HG03342 (cell line): ENCODE data around the gene TMEM237.

ENCODE experiments used
- ATAC-seq: cut with Tn5 transposase; IDR thresholded peaks from one replicate; pipeline ENCODE4 v1.9.1; 2021; ENCODE audit warnings: mild to moderate bottlenecking, moderate library complexity; ENCODE audit not compliant: unreplicated experiment

The TMEM237 gene

DNA sequence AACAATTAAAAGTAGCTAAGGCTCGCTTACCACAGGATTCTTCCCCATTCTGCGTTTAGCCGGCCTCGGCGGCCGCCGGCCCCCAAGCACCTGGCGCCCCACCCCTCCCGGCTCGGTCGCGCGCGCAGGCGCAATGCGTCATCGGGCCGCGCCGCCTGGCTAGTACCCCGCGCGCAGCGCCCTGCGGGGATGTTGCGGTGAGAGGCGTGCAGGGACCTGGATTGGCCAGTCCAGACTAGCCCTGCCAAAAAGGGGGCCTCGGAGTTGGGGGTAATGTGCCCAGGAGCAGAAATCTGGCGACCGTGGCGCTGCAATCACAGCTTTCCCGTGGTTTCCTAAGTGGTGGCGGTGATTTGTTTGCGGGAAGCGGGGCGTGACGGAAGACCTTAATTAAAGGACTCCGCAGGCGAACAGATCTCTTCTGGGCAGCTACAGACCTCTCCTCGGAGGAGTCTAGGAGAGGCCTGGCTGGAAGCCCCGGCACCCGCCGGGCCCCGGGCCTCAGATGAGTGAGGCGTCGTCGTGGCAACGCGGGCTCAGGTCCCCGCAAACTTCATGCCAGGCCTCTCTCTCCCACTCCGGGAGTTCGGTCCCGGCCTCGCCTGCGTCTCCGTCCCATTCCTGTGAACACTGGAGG, 606 bp downstream of the TMEM237 start:
- peak; percentile 84 for ATAC-seq

DNA sequence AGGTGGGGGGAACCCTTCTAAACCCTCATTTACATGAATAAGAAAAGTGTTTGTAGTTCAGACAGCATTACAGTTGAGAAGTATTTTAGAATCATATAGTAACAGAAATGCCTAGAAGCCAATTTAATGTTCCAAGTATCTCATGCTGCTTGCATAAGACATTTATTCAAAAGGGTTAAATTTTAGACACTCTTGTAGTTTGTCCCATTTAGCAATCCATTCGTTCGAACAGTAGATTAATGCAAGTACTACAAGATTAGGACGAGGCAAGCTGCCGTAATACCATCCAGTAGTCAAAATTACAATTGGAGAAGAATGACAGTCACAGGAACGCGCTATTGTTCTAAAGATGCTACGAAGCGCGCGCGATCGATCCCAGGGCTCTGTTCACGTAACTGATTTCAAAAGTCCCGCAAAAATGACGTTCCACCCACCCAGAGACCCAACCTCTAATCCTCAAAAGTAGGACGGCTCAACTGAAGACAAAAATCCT, 1.2 kb downstream of the TMEM237 start:
- ATAC-seq = peak; percentile 40

DNA sequence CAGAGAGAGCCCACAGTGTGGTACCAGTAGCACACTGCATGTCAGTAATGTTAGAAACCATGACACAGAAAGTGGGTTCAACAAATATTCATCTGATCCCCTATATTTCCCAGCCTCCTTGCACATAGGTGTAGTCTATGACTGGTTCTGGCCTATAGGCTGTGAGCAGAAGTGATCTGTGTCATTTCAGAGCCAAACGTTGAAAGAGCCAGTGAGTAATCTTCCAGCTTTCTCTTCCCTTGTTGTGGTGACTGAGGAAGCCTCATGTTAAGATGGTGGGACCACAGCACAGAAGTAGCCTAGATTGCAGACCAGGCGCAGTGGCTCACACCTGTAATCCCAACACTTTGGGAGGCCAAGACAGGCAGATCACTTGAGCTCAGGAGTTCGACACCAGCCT, 4.1 kb downstream of the TMEM237 start:
- no peak for ATAC-seq

DNA sequence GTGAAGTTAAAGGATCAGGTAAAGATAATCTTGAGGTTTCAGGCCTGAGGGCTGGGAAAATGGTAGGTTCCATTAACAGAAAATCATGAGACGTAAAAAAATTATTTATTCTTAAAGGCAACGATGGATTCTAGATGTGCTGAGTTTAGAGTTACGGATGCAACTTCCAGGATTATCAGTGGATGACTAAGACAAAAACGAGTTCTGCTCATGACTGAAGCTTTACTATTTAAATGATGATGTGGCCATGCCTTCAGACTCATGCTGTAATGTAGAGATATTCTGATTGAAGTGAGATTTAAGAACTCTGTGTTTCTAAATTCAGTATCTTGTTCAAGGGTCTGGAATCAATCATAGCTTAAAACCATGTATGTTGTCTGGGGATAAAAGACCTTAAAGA, 5.0 kb downstream of the TMEM237 start:
- no peak for ATAC-seq

DNA sequence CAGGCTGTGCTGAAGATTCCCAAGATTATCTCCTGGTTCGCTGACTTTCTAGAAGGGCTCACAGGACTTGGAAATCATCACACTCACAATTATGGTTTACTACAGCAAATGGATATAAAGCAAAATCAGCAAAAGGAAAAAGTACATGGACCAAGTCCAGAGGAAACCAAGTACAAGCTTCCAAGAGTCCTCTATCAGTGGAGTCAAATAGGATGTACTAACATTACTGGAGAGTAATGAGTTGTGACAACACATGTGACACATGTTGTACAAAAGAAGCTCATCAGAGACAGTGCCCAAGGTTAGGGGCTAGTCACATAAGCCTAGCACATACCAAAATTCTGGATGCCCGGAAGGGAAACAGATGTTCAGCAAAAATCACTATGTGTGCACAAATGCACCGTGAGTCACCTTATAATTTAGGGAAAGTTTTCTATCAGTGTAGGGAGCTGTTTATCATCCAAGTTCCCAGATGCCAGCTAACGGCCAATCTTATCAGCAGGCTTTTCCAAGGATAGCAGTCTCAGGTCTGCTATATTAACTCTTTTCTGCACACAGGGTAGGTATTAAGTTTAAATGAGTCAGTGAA, 9.5 kb downstream of the TMEM237 start:
- no peak for ATAC-seq

DNA sequence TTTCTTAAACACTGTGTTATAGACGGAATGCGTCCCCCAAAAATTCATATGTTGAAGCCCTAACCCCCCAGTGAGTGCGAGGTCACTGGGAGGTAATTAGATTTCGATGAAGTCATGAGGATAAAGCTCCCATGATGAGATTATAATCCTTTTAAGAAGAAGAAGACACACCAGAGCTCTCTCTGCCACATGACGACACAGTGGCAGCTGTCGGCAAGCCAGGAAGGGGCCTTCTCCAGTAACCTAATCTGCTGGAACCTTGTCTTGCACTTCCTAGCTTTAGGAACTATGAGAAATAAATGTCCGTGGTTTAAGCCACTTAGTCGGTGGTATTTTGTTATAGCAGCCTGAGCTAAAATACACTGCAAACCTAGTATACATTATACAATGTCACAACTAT, 12.3 kb downstream of the TMEM237 start:
- no peak for ATAC-seq

DNA sequence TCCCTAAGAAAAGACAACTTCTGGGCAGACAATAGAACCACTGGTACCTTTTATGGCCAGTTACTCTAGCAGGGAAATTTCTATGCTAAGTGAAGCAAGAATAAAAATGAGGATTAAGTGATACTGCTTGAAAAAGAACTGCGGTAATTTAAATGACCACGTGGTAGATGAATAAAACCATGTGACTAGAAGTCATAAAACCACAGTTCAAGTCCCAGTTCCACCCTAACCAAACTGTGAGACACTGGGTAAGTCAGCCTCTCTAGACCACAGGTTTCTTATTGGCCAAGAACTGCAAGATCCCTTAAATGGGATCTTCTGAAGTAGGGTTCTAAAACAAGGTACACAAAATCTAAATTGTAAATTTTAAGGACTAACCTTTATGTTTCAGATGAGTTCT, 12.7 kb downstream of the TMEM237 start:
- ATAC-seq = no peak

DNA sequence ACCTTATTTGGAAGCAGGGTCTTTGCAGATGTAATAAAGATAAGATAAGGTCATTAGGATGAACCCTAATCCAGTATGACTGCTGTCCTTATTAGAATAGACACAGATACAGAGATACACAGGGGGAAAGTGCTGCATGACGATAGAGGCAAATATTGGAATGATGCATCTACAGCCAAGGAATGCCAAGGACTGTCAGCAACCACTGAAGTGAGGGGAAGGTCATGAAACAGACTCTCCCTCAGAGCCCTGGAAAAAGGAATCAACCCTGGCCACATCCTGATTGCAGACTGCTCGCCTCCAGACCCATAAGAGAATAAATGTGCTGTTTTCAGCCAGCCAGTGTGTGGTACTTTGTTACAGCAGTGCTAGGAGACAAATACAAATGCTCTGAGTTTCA, 14.8 kb downstream of the TMEM237 start:
- no peak for ATAC-seq

DNA sequence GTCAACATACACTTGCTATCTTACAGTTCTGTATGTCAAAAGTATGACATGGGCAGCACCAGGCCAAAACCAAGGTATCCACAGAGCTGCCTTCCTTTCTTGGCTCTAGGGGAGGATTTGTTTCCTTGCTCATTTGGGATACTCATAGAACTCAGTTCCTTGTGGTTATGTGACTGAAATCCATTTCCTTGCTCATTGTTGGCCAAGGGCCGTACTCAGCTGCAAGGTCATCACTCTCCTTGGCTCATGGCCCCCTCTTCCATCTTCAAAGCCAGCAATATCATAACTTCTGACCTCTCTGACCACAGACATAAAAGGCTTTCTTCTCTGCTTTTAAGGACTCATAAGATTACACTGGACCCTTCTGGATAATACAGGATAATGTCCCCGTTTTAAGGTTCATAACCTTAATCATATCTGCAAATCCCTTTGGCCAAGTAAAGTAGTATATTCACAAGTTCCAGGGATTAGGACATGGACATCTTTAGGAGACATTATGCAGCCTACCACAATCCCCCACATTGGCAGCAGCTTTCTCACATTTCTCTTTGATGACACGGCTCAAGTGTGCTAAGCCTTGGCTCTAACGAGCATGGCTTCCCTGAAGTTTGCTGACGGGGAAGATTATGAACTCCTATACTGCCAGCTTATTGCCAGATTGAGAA, 20.9 kb downstream of the TMEM237 start:
- ATAC-seq = no peak

DNA sequence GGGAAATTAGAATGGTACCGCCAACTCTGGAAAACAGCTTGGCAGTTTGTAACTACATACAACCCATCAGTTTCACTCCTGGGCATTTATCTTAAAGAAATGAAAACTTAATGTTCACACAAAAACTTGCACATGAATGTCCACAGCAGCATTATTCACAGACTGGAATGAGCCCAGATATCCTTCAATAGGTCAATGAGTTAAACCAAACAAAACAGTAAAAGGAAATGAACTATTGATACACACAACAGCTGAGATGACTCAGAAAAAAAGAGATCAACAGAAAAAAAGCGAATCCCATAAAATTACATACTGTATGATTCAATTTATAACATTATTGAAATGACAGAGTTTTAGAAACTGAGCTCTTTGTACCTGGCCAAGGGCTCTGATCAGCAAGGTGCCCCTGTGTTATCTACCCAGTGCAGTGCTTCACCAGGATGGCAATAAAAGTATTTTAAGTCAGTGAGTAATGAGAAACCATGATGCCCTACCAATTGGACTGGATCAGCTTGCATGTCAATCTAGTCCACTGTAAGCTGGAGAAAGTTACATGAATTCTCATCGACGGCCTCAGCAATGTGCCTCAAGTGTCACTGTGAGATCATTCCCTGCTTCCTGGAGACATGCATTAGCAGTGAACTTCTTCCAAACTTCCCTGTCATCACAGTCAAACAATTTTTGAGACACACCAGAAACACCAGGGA, 21.9 kb downstream of the TMEM237 start:
- no peak for ATAC-seq

DNA sequence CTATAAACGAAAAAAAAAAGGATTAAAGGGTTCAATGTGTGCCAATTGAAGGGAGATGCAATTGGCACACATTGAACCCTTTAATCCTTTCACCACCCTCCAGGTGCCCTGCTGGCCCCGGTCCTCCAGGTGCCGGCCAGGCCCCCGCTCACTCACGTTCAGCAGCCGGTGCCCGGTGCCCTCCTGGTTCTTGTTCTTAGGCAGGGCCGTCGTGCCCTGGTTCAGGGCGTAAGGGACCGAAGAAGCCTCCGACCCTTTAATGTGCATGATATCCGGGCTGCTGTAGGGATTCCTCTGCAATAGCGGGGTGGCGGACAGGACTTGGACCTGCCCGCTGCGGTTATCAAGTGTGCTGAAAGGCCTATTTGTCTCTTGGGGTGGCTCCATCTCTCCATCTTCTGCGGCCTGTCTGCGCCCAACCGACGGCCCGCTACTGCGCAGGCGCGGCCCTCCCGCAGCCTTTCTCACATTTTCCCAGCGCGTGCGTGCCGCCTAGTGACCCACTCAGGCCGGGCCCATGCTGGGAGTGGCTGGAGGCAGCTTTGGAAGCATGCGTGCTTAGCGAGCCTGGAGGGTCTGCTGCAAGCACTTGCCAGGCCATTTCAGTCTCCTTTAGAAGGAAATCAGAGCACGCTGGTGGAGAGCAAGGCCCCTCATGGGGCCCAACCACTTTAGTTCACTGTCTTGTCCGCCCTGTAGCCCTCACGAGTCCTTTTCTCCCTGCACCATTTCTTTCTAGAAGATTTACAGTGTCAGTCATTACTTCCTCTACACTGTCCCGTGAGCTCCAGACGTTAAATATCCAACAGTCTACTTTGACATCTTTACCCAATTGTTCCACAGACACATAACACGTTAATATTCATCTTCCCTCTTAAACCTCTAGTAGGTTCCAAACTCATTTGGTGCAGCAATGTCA, 24.3 kb downstream of the TMEM237 start:
- no peak for ATAC-seq

DNA sequence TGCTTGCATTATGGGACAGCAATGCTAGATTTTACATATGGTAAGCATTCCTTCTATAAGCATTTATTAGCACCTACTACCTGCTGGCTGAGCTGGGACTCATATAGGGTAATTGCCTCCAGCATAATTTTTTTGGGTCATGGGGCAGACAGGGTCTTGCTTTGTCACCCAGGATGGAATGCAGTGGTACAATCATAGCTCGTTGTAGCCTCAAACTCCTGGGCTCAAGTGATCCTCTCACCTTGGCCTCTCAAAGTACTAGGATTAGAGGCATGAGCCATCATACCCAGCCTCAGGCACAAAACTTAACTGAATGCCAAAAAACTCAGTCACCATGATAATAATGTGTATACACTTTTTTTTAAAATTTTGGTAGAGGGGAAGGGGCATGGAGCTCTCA, 35.3 kb downstream of the TMEM237 start:
- ATAC-seq = no peak

DNA sequence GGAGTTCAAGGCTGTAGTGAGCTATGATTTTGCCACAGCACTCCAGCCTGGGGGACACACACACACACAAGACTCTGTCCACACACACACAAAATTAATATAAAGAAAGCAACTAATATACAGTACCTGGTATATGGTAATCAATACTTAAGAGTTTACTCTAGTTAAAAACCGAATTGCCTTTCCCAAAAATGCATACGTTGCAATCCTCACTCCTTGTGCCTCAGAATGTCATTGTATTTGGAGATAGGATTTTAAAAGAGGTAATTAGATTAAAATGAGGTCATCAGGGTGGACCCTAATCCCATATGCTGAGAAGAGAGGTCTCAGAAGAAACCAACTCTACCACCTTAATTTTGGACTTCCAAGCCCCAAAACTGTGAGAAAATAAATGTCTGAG, 35.7 kb downstream of the TMEM237 start:
- ATAC-seq = no peak

DNA sequence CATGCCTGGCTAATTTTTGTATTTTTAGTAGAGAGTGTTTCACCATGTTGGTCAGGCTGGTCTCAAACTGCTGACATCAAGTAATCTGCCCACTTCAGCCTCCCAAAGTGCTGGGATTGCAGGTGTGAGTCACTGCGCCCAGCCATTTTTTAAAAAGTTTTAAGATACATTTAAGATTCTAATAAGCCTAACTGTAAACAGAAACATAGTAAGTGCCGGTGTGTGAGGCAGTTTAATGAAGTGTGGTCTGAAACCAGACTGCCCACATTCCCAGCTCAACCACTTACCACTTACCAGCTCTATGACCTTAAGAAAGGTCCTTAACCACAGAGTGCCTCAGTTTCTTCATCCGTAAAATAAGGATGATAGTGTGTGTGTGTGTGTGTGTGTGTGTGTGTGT, 42.4 kb downstream of the TMEM237 start:
- no peak for ATAC-seq

DNA sequence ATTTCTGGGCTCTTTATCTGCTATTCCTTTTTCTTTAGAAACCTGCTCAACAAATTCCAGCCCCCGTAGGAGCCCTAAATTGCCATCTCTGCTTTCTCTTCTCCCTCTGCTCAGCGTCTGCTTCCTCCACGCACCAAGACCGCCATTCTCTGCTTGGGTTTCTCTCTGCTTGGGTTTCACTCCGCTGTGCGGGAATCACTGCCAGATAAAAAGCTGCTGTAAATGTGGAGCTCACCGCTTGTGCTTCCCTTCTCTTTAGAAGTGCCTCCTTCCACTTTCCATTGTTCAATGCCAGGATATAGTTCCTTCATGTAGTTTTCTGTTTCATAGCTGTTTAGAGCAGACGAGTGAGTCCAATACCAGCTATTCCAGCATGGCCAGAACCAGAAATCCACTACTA, 45.9 kb downstream of the TMEM237 start:
- ATAC-seq = no peak

DNA sequence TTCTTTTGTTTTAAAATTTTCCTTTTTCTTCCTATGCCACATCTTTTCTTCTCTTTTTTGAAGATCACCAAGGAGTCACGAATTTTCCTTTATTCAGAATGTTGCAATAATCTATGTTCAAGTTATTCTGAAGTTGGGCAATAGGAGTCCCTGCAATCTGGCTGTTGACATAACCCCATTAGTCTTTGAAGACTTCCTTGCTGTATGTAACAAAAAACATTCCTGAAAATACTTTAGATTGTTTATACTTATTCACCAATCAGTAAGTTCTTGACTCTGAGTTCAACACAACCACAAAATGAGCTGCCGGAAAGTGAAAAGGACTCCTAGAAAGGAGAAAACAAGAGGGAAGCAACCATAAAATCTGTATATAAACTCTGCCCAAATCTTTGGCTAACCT, 62.8 kb downstream of the TMEM237 start:
- ATAC-seq = no peak

DNA sequence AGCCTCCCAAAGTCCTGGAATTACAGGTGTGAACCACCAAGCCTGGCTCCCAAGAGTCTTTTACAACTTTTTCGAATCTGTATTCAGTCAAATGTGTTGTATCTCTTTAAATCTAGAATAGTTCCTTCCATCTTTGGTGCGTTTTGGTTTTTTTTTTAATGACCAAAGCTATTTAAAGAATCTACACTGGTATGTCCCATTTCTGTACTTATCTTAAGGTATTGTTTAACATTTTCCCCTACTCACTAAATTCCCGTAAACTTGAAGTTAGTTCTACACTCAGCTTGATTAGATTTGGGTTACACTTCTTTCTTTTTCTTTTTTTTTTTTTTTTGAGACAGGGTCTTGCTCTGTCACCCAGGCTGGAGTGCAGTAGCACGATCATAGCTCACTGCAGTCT, 63.8 kb downstream of the TMEM237 start:
- no peak for ATAC-seq

DNA sequence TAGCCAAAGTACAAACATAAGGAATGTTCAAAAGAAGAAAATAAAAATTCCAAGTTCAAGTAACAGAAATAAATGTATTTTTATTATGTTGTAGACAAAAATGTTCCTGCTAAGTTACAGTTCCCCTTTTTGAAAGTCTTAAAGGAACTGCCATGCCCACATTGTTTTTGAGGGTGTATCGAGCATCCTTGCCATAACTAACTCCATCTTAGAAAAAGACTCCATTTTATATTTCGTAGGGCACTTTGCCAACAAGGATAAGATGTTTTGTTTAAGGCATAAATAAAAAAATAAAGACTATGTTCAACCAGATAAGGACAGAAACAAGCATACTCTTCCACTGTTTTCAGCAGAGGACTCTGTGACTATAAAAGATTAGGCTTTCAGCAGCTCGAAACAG, 67.3 kb downstream of the TMEM237 start:
- no peak for ATAC-seq

DNA sequence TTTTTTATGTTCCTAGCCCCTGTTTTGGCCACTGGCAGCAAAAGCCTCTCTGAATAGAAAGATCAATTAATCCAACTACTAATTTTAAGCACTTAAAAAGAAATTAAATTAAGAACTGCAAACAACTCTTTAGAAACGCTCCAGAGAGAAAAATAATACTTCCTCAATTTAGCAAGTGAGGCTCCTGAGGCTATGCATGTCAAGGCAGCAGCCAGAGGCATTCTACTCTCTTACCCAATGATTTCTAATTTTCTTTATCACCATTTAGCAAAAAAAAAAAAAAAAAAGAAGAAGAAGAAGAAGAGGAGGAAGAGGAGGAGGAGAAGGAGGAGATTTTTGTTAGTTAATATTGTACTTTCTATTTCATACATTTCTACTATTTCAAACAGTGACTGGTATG, 68.5 kb downstream of the TMEM237 start:
- no peak for ATAC-seq

DNA sequence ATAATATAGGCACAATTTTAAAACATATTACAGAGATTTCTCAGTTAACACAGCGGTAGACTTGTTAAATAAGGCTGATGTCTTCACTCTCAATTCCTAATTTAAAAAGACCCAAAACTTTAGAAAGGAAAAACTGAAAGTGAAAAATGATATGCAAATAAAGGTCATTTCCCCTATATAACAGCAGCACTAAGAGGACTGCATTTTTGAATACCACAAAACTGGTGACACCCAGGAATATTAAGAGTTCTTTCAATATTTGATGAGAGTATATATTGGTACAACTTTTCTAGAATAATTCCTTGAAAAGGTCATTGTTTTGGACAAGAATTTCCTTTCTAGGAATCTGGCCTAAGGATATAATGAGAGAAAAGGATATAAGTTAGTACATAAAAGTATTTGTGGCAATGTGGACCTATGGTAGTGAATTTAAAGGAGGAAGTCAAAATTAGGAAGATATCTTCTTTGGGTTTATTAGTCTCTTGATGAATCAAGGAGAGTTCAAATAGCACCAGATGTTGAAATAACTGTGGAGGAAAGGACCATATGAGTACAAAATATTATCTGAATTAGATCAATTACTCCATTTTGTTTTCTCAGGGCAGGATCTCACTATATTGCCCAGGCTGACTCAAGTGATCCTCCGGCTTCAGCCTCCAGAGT, 70.3 kb downstream of the TMEM237 start:
- ATAC-seq = no peak
